ENCODE measurements around the gene NAPG.
"Not testable (repeated sequence)": the region's sequence is repeated elsewhere in the genome, so short reads cannot be mapped to it uniquely, and the experiment has no call there.

GRCh38 chr18:10595917-10596316 lies 70.1 kb downstream of the NAPG start:
- not testable (repeated sequence) for TF ChIP-seq SPI1, POLR2A, POLR2AphosphoS5, TAF1, POU2F2 (IDR thresholded peaks at IDR 0.05; ENCODE audit: low read depth, low read length)
